ENCODE data around the gene PRDM7. TPM values are rescaled to one million over a fixed set of nuclear protein-coding genes. Genes with fewer than 3 reads are reported as not detected.

PRDM7 gene
- total RNA-seq, 1 experiment from 2014 or later, result not detected

GRCh38 chr16:90018652-90019542, 58.2 kb downstream of the PRDM7 start, which contains the start of gene DBNDD1:
Gene DBNDD1, minus strand, starts transcription at chr16:90019456. Its CDS starts 115 bp downstream, at chr16:90019341.
- Histone ChIP-seq H3K4me3 (ENCODE audit: low read length) (peak within 1 kb of the TSS; percentile 77), H3K36me3 (ENCODE audit: low read depth, low read length) (no peaks in the 10 kb centered on the region), H2AFZ (ENCODE audit: low read length) (peak within 1 kb of the TSS; percentile 81), H3K27me3 (ENCODE audit: low read length) (no peaks in the 10 kb centered on the region), H3K9me3 (ENCODE audit: low read length) (no peaks in the 10 kb centered on the region), H3K79me2 (ENCODE audit: low read length) (peaks cover 21% of the 10 kb centered on the region), H3K9me2 (replicated peaks; ENCODE audit: low read length) (no peaks in the 10 kb centered on the region), H3K9ac (ENCODE audit: low read length) (peak within 1 kb of the TSS; percentile 82), H3F3A (ENCODE audit: low read length, unreplicated experiment) (no peaks in the 10 kb centered on the region), H3K4me2 (ENCODE audit: low read length) (peak within 1 kb of the TSS; percentile 97), H3K27ac (ENCODE audit: low read length) (peak within 1 kb of the TSS; percentile 69), H3K4me1 (ENCODE audit: insufficient read depth, low read length) (peaks cover 35% of the 10 kb centered on the region), H4K20me1 (ENCODE audit: low read length) (no peaks in the 10 kb centered on the region)
- DNase-seq, result peak; percentile 29
- ChIA-PET CTCF (interaction anchor here (0.6 kb wide), 2 partner anchors 42 to 332 kb away, joined by 3 read pairs; partner anchors contain the start of gene CDK10), POLR2A (ENCODE audit: unreplicated experiment) (no interaction called here)
- intact Hi-C loops (cut with micrococcal nuclease), result no loop called here
- BruUV-seq (replicated peaks), result no TSS peak
- ATAC-seq, result peak; percentile 44
- TF ChIP-seq EZH2phosphoT487 (IDR thresholded peaks at IDR 0.05; ENCODE audit: borderline replicate concordance, low read length) (no peak), EZH2 (IDR thresholded peaks at IDR 0.05; ENCODE audit: low read length, unreplicated experiment) (no peak), CTCF (conservative IDR thresholded peaks at IDR 0.05; ENCODE audit: low read depth, low read length) (no peak)

- POLR2A ChIA-PET (ENCODE audit: unreplicated experiment), result no interaction called here
- peak; percentile 6; the same call in 1 of the 2 replicates for ATAC-seq
- BruUV-seq (replicated peaks), result no TSS peak
- no peaks in the 10 kb centered on the region for H3F3A ChIP-seq (ENCODE audit: low read length, unreplicated experiment)
- no peaks in the 10 kb centered on the region for H3K36me3 ChIP-seq (ENCODE audit: low read depth, low read length)
- peak; percentile 9 for DNase-seq
- H3K9ac ChIP-seq (ENCODE audit: low read length), result peak overlapping the region; percentile 60; the same call in 1 of the 2 replicates
- peak overlapping the region; percentile 73 for H3K4me3 ChIP-seq (ENCODE audit: low read length)
- CTCF ChIA-PET, result interaction anchor here (0.6 kb wide), 1 partner anchor 332 kb away, joined by 3 read pairs; the partner anchor contains the start of gene CDK10
- peaks cover 17% of the 10 kb centered on the region for H3K79me2 ChIP-seq (ENCODE audit: low read length)
- no peaks in the 10 kb centered on the region for H3K27me3 ChIP-seq (ENCODE audit: low read length)
- TF ChIP-seq EZH2 (IDR thresholded peaks at IDR 0.05; ENCODE audit: low read length, unreplicated experiment), result no peak
- H3K27ac ChIP-seq (ENCODE audit: low read length), result no peak overlapping the region
- H3K4me2 ChIP-seq (ENCODE audit: low read length), result peak overlapping the region; percentile 97
- H3K9me2 ChIP-seq (replicated peaks; ENCODE audit: low read length), result no peaks in the 10 kb centered on the region
- peak overlapping the region; percentile 76 for H2AFZ ChIP-seq (ENCODE audit: low read length)
- intact Hi-C loops (cut with micrococcal nuclease), result no loop called here
- H3K4me1 ChIP-seq (ENCODE audit: insufficient read depth, low read length), result peaks cover 33% of the 10 kb centered on the region
- H4K20me1 ChIP-seq (ENCODE audit: low read length), result no peaks in the 10 kb centered on the region
- H3K9me3 ChIP-seq (ENCODE audit: low read length), result no peaks in the 10 kb centered on the region
Measured at GRCh38 chr16:90018297-90018651, 58.9 kb downstream of the PRDM7 start.

GRCh38 chr16:90016339-90016950, 60.7 kb downstream of the PRDM7 start:
- no peak overlapping the region for H3K9ac ChIP-seq (ENCODE audit: low read length)
- H3K9me3 ChIP-seq (ENCODE audit: low read length), result no peaks in the 10 kb centered on the region
- no peak overlapping the region for H2AFZ ChIP-seq (ENCODE audit: low read length)
- no TSS peak for BruUV-seq (replicated peaks)
- no peak overlapping the region for H3K4me2 ChIP-seq (ENCODE audit: low read length)
- H3K27me3 ChIP-seq (ENCODE audit: low read length), result no peaks in the 10 kb centered on the region
- DNase-seq (no peak), ATAC-seq (no peak)
- intact Hi-C loops (cut with micrococcal nuclease), result no loop called here
- no peaks in the 10 kb centered on the region for H3F3A ChIP-seq (ENCODE audit: low read length, unreplicated experiment)
- no peaks in the 10 kb centered on the region for H3K9me2 ChIP-seq (replicated peaks; ENCODE audit: low read length)
- no peaks in the 10 kb centered on the region for H3K36me3 ChIP-seq (ENCODE audit: low read depth, low read length)
- H4K20me1 ChIP-seq (ENCODE audit: low read length), result no peaks in the 10 kb centered on the region
- POLR2A ChIA-PET (ENCODE audit: unreplicated experiment), result no interaction called here
- no peak overlapping the region for H3K4me3 ChIP-seq (ENCODE audit: low read length)
- CTCF ChIA-PET, result no interaction called here
- no peak overlapping the region for H3K27ac ChIP-seq (ENCODE audit: low read length)
- H3K4me1 ChIP-seq (ENCODE audit: insufficient read depth, low read length), result peaks cover 20% of the 10 kb centered on the region
- TF ChIP-seq EZH2 (IDR thresholded peaks at IDR 0.05; ENCODE audit: low read length, unreplicated experiment) (no peak), CTCF (conservative IDR thresholded peaks at IDR 0.05; ENCODE audit: low read depth, low read length) (no peak), EZH2phosphoT487 (IDR thresholded peaks at IDR 0.05; ENCODE audit: borderline replicate concordance, low read length) (no peak)
- peaks cover 2% of the 10 kb centered on the region for H3K79me2 ChIP-seq (ENCODE audit: low read length)
